NCI-H2196 (cell line): ENCODE data around the gene EID1.
"Not testable (repeated sequence)": the region's sequence is repeated elsewhere in the genome, so short reads cannot be mapped to it uniquely, and the experiment has no call there.

ENCODE experiments used
- DNase-seq: peaks from one replicate; lab custom pipeline; 2025; ENCODE audit not compliant: unreplicated experiment; lab: John Stamatoyannopoulos, UW

The EID1 gene, protein sequence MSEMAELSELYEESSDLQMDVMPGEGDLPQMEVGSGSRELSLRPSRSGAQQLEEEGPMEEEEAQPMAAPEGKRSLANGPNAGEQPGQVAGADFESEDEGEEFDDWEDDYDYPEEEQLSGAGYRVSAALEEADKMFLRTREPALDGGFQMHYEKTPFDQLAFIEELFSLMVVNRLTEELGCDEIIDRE

DNA sequence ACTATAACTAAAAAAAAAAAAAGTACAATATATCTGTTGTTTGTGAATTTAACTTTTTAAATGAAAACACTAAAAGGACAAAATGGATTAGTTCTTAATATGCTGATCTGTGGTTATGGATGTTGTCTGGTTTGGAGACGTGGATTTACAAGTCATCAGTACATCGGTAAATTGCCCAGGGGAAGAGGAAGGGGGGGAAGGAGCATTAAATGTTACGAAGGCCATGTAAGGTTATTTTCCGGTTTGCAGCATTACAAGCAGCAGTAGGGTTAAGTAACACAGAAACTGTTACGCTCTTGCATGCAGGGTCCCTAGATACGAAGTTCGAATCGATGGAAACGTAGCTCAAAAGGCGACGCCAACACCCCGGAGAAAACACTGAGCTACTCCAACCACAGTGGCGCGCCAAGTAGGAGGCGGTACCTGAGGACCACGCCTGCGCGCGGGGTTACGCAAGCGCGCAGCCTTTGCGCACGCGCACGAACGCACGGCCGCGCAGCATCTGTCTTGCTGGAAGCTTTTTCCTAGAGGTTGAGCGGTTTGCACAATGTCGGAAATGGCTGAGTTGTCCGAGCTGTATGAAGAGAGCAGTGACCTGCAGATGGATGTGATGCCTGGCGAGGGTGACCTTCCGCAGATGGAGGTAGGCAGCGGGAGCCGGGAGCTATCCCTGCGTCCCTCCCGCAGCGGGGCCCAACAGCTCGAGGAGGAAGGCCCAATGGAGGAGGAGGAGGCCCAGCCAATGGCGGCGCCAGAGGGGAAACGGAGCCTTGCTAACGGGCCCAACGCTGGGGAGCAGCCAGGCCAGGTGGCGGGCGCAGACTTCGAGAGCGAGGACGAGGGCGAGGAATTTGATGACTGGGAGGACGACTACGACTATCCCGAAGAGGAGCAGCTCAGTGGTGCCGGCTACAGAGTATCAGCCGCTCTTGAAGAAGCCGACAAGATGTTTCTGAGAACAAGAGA lies at the start of gene EID1:
Gene EID1, plus strand, starts transcription at position 505 of the 966 bp plus-strand sequence. Its CDS starts 43 bp downstream, at position 548.
- DNase-seq: peak; percentile 85

DNA sequence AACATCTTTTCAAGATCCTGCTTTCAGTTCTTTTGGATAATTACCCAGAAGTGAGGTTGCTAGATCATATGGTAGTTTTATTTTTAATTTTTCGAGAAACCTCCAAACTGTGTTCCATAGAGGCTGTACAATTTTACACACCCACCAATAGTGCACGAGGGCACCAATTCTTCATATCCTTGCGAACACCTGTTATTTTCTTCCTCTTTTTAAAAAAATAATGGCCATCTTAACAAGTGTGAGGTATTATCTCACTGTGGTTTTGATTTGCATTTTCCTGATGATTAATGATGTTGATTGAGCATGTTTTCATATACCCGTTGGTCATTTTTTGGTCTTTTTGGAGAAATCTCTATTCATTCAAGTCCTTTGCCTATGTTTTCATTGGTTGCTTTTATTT lies 49.5 kb upstream of the EID1 start:
- no peak for DNase-seq

DNA sequence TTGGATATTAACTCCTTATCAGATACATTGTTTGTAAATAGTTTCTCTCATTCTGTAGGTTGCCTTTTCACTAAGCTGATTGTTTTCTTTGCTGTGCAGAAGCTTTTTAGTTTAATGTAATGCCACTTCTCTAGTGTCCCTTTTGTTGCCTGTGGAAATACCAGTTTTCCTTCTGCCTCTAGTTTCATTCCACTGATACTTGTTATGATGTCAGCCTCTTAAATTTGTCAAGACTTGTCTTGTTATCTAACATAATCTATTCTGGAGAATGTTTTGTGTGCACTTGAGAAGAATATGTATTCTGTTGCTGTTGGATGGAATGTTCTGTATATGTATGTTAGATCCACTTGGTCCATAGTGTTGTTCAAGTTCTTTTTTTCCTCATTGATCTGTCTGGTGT lies 49.0 kb upstream of the EID1 start:
- DNase-seq: no peak

DNA sequence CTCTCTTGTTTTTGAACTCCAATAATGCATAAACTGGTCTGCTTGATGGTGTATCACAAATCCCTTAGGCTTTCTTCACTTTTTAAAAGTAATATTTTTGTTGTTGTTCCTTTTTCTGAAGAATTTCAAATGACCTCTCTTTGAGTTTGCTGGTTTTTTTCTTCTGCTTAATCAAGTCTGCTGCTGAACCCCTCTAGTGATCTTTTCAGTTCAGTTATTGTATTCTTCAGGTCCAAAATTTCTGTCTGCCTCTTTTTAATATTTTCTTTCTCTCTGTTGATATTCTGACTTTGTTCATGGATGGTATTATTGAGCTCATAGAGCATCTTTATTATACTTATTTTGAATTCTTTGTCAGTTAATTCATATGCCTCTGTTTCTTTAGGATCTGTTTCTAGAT lies 45.3 kb upstream of the EID1 start:
- no peak for DNase-seq

DNA sequence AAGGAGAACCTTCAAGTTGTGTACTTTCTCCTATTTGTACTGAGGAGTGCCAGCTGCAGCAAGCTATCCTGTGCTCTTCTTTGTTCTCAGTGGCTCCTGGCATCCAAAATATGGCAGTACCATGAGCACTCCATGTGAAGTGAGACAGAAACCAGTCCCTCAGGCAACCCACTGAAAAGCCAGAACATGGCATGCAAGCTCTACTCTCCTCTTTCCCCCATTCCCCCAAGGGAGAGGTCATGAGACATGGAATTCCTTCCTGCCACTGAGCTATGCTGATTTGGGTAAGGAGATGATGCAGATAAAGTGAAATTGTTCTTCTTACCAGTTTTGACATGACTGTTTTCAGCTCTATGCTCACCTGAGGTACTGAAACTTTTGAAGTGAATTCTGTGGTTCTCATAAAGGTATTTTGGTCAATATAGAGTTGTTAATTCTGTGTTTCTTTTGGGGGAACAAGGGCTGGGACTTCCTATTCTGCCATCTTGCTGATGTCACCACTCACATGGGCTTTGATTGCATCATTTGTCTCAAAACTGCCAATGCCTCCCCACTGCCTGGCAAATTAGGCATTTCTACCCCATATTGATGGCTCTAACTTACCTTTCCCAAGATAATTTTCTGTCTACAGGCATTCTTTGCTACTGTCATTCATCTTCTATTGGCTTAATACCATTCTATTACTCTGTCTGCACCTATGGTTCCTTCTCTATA lies 44.3 kb upstream of the EID1 start:
- DNase-seq: no peak

DNA sequence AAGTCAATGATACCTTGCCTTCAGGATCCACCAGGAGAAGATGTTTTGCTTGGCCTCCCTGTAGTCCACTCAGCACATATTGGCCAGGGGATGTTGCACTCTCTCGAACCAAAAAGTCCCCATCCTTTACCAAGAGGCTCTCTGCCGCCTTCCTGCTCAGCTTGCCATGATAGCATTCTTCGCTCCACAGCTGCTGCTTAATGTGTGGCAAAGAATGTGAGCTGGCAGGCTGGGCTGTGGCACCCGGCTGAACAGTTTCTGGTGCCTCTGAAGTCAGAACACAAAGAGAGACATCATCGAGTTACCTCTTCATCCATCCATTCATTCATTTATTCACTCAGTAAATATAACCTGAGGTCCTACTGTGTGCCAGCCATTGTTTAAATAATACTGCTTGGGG lies 43.2 kb upstream of the EID1 start:
- DNase-seq: no peak

DNA sequence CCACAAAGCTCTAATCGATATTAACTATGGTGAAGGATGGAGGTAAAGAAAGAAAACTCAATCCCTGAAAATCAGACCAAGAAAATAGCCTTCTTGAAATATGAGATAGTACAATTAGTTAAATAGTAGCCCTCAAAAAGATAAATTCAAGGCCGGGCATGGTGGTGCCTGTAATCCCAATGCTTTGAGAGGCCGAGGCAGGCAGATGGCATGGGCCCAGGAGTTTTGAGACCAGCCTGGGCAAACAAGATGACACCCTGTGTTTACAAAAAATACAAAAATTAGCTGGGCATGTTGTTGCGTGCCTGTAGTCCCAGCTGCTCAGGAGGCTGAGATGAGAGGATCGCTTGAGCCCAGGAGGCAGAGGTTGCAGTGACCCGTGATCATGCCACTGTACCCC lies 35.4 kb upstream of the EID1 start:
- DNase-seq: peak; percentile 31

DNA sequence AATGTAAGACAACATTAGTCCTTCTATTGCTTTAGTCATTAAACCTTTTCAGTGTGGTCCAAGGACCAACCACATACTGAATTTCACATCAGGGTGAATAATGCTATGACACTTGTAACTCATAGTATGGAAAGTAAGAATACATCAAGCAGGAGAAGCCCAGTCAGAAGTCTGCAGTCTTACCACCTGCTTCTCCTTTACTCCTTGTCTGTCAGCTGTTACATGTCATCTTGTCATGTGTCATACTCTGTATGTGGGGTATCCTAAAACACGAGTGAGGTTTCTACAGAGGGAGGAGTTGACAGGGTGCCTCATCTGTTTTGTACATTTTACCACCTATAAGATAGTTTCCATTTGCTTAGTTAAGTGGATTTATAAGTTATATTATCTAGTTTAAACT lies 32.8 kb upstream of the EID1 start:
- DNase-seq: no peak

DNA sequence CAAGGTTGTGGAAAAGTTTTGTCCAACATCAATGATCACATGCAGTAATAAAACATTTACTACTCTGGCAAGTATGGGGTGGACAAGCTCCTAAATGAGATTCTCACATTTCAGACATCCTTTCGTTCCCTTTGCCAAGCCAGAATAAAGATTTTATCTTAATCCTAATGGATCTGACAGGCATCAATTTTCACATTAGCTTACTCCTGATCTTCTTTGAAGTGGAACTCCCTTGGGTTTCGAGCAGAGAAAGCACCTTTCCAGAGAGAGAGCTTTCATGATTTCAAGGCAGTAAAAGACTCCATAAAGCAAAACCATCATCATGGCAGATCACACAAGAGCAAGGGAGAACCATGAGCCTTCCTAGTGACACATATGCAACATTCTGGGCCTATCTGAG lies 27.3 kb upstream of the EID1 start:
- no peak for DNase-seq

DNA sequence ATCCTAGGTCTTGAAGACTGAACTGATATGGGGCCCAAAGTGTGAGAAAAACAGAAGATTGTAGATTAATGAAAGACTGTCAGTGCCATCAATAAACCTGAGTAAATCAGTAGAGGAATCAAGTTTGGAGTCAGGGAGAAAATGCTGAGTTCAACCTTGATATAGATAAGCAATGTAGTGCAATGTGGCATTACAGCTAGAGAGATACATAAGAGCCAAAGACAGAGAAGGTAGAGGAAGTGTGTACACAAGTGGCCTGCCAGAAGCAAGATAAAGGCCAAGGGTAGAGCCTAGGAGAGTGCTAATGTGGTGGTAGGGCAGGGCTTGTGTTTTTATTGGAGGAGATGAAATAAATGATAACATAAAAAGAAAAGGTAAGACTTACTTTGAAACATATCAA lies 26.0 kb upstream of the EID1 start:
- DNase-seq: no peak

DNA sequence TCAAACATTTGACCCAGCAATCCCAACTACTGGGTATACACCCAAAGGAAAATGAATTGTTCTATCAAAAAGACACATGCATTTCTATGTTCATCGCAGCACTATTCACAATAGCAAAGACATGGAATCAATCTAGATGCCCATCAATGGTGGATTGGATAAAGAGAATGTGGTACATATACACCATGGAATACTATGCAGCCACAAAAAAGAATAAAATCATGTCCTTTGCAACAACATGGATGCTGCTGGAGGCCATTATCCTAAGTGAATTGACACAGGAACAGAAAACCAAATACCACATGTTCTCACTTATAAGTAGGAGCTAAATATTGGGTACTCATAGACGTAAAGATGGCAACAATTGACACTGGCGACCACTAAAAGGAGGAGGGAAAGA lies 23.5 kb upstream of the EID1 start:
- DNase-seq: not testable (repeated sequence)

DNA sequence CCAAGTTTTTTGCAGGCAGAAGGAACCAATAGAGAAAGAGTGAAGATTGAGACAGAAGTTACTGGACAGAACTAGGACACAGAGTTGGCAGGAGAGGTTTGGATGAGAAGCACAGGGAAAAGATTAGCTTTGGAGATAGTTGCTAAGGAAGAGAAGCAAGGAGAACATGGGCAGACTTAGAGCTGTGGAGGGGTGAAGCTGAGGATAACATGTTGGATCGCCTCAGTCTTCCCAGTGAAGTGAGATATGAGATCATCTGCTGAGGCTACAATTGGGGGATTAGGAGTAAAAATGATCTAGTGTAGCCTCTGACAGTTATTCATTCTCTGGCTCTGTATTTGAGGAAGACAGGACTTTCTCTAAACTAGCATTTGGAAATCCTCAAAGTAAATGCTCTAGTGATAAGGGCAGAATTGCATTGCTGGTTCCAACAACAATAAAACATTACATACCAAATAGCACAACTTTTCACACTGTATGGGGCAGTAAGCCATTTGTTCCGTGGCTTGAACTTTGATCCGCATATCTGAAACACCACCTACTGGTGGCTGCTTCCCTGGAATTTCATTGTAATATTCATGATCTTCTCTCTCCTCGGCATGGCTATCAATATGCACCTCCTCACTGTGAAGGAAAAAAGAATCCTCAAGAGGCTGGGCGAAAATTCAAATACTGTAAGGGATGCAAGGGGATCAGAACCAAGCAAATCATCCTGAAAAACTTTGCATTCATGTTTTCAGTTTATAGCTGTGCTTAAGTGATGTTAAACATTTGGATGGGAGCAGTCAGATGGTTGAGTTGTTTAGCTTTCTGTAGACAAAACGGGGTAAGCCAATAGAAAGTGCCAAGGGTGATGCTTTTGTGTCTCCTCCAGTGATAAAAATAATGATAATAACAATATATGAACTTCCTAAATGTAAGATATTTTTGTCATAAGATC lies 22.2 kb upstream of the EID1 start:
- peak; percentile 12 for DNase-seq

DNA sequence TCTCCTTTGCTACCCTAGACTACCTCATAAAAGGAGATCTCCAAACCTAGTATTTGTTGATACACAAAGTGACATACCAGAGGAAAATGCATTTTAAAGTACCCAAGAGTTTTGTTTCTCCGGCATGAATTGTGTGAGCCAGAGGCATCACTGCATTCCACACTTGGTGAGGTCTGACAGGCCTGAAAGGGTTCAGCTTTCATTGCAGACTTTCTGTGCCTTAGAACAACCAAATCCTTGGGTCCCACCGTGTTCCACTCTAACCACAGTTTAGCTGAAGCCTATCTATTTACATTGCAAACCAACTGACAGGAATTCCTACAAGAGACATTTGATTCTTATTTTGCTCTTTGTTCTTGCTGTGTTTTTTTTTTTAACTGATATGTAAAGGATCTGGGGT lies 21.0 kb upstream of the EID1 start:
- no peak for DNase-seq

DNA sequence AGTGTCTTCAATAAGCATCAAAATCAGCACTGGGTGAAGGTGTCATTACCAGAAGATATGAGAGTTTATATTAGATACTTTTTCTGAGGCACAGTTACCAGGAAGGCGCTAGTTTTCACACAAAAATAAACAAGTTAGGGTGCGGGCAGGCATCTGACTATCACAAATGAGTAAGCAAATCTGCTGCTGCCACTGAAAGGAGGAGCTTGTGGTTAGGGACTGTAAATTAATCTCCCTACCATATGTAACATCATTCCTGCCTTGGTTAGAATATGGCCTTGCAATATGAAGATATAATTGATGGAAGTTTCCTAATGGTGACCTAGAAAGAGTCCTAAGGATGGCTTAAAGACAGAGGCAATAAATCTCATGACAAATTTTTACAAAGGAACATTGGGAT lies 19.5 kb upstream of the EID1 start:
- DNase-seq: no peak

DNA sequence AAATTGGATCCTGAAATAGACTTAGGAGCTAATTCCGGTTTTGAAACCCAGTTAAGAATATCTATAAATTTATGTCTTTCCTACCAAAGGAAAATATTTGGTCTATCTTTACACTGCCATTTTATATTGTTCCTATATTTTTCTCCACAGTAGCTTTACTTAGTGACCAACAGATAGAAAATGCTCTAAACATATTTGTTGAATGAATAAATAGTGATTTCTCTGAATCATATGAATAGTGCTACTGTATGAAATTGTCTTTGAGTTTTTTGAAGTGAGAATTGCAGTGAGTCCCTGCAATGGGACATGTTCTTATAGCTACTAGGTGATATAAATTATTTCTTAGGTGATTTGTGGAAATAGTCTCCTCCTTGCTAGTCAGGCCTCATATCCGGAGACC lies 18.5 kb upstream of the EID1 start:
- DNase-seq: no peak

DNA sequence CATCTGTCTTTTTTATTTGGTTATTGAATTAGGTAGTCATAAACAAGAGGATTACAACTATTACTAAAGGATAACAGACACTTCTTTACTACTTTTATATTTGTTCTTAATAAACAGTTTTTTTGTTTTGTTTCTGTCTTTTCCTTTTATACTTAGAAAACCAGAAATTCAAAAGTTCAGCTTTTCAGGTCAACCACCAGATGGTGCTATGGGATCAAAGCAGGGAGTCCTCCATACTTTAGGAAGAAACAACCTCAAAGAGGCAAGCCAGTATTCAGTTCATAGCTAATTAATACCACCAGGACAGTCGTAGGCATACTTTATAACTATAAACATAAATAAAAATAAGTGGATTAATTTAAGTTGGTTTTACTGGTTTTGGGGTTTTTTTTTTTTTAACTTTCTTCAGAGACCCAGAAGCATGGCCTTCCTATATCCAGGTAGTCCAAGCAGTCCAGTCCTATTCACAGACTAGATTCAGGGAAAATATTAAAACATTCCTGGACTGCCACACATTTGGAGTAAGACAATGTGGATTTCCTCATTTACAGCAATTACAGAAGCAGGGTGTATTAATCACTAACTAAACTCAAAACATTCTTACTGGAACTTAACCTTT lies 16.0 kb upstream of the EID1 start:
- peak; percentile 50 for DNase-seq

DNA sequence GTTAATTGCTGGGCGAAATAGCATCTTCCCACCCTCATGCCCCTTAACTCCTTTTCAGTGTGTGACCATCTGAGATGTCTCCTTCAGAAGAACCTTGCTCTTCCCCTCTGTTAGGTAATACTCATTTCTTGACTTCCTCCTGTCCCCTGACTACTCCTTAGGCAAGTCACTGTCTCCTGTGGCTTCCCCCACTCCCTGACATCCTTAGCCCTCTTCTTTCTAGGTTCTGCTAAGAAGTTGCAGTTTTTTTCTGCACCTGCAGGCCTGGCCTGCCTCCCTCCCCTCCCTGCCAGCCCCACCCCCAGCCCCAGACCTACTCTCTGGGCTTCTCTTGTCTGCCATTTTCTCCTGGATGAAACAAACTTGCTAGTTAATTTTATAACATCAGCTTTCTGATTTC lies 15.2 kb upstream of the EID1 start:
- no peak for DNase-seq

DNA sequence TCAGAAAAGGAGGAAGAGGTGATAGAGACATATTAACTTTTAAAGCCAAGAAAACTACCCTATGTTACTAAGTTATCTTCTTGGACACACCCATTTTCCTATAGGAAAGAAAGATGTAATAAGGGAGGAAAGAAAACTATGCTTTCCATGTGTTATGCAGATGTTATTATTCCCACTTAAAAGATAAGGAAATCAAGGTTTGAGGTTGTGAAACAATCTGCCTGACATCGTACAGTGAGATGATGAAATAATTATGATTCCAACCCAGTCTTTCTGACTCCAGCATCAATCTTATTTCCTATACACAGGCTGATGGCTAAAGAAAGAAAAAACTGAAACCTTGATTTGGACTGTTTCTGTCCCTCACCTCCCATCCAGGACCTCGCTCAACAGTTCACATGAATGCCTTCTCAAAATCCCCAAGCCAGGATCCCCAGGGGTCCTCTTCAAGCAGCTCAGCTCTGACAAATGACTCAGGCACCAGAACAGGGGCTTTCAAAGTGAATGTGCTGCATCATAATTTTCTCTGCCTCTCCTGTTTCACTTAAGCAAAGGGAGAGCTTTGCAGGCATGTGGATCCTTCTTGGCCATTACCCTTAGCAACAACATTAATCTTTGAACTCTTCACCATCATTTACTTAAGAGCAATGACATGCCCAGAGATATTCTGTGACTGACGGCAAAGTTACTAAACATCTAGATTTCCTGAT lies 12.4 kb upstream of the EID1 start:
- no peak for DNase-seq

DNA sequence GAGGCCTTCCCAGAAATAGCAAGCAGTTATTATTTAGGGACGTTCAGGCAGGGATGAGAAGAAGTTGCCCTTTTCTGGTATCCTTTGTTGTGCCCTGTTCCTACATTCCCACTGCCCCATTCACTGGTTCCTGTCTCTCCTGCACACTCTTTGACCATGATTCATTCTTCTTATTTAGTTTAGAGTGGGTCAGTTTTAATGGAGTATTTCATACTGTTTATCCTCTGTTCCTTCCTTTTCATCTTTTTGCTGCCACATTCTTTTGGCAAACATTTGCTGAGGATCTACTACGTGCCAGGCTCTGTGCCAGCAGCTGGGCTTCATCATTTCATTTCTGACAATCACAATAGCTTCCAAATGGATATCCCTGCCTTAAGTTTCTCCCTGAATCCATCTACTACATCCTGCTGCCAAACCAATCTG lies 11.8 kb upstream of the EID1 start:
- no peak for DNase-seq

DNA sequence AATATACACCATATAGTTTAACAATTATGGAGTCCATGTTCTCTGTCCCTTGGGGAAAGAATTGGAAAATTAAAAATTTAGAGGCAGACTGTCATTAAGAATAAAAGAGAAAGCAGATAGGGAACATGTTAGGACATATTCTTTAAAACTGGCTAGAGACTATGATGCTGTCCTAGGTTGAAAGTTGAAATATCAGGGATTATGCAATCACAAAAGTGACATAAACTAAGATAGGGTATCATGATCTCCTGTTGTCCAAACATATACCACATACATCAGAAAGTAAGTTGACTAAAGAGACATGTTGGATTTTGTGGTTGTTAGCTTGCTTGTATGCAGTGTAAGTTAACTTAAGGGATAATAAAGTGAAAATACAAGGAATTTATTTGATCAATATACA lies 9.9 kb upstream of the EID1 start:
- DNase-seq: no peak
